Stimulated activated CD8-positive, alpha-beta memory T cell treated with anti-CD3 and anti-CD28 coated beads, Interleukin-12 subunit alpha, Interleukin-12 subunit beta, amount 100 ng/mL, for 4 hours (primary cell): ENCODE measurements around the gene ULK3.

ENCODE experiments used
- DNase-seq: peaks from one replicate; pipeline ENCODE4 v3.0.0-alpha.2; 2020; ENCODE audit warnings: low read depth

Gene ULK3

GRCh38 chr15:74839526-74840395 is 3.2 kb downstream of the ULK3 start:
- no peak for DNase-seq

GRCh38 chr15:74838746-74839525 is 4.0 kb downstream of the ULK3 start:
- no peak for DNase-seq

GRCh38 chr15:74838137-74838516 is 4.8 kb downstream of the ULK3 start:
- no peak for DNase-seq

GRCh38 chr15:74837482-74838136 is 5.3 kb downstream of the ULK3 start:
- DNase-seq, result no peak

GRCh38 chr15:74836846-74837245 is 6.1 kb downstream of the ULK3 start:
- no peak for DNase-seq

- DNase-seq, result no peak
Observed at GRCh38 chr15:74835312-74835823, 7.6 kb downstream of the ULK3 start.

DNA sequence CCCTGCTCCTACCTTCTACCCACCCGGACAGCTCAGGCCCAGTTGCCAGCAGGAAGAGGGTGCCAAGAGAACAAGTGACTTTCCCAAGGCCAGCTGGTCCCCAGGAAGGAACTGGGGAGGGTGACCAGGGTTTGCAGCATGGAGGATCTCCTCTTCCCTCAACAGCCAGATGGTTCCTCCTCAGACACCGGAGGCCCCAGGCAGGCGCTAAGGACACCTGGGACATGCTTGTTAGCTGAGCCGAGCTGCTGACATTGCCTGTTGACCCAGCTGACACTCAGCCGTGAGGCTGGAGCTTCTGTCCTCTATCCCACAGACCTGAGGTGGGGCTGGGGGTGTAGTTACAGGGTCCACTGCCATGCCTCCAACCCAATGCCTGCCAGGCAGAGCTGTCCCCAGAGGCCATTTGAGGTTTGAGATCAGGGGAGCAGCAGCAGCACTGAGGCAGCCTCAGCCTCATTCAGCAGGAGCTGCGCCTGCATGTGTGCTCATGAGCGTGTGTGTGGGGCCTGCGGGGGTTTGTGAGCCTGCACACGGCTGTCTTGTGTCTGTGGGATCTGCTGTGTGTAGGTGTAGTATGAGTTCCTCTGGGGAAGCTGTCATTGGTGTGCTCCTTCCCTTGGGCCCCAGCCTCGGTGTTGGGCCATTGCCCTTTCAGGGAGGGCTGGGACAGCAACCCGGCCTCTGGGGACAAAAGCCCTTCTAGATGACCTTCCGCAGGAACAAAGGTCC is 9.4 kb downstream of the ULK3 start:
- no peak for DNase-seq

DNA sequence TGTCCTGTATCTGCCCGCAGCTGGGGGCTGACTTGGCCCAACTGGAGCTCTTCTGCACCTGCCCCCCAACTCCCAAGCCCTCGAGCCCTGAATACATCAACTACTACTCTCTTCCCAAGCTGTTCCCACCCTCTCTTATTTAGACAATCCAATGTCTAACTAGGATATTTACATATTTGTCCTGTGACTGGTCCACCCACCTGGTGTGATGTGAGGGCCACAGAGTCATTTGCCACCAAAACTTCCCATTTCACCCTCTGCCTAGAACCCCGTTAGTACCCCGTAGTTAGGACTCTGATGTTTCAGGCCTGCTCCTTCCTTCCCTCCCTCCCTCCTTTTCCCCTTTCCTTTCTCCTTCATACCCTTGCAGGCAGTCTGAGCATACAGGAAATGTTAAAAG is 10.1 kb downstream of the ULK3 start:
- DNase-seq, result no peak

- DNase-seq, result no peak
Observed at GRCh38 chr15:74831813-74832495, 11.0 kb downstream of the ULK3 start.

GRCh38 chr15:74830868-74831267 is 12.1 kb downstream of the ULK3 start:
- no peak for DNase-seq

DNA sequence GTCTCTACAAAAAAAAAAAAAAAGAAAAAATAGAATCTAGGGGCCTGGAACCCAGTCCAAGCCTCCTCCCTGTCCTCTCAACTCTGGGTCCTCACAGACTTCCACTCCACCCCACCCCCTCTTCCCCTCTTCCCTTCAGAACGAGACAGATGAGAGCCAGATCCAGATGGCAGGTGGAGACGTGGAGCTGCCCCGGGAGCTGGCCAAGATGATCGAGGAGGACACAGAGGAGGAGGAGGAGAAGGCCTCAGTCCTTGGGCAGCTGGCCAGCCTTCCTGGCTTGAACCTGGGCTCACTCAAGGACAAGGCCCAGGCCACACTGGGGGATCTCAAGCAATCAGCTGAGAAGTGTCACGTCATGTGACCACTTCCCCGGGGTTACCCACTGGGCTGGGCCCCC is 13.0 kb downstream of the ULK3 start:
- no peak for DNase-seq

- DNase-seq, result no peak
Observed at GRCh38 chr15:74829486-74829885, 13.5 kb downstream of the ULK3 start.

DNA sequence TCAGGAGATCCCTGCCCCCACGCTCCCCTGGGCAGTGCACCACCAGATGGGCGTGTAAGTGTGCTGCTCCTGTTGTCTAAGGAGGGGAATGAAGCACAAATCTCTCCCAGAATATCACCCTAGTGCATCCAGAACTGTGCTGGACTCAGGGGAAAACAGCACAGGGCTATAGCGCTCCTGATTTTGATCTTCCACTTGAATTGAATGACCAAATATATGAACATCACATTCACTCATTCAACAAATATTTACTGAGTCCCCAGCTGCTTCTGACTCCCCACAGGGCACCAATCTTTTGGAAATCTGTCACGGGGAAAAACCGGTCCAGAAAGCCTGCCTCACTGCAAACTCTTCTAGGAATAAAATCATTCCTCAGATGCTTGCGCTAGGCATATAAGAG is 14.1 kb downstream of the ULK3 start:
- no peak for DNase-seq

DNA sequence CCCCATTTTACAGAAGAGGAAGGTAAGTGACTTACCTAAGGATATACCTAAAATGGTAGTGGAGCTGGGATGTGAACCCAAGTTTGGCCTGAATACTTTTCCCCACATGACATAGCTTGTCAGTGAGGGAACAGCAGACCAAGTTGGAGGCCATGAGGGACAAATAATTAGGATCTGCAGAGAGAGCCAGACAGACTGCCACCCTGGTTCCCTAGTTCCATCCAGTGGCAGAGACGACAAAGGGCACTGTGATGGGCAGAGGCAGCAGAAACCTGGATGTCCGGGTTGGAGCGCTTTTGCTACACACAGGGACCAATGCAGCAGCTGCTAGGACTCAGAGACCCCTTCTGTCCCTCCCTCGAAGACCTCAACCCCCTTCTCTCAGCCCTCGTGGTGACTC is 15.3 kb downstream of the ULK3 start:
- DNase-seq, result no peak

GRCh38 chr15:74826921-74827320 is 16.0 kb downstream of the ULK3 start:
- no peak for DNase-seq

GRCh38 chr15:74826364-74826819 is 16.6 kb downstream of the ULK3 start, which contains the start of gene CPLX3:
Gene CPLX3 (plus strand): TSS chr15:74826627. CDS start chr15:74826704, 77 bp downstream.
- no peak for DNase-seq

DNA sequence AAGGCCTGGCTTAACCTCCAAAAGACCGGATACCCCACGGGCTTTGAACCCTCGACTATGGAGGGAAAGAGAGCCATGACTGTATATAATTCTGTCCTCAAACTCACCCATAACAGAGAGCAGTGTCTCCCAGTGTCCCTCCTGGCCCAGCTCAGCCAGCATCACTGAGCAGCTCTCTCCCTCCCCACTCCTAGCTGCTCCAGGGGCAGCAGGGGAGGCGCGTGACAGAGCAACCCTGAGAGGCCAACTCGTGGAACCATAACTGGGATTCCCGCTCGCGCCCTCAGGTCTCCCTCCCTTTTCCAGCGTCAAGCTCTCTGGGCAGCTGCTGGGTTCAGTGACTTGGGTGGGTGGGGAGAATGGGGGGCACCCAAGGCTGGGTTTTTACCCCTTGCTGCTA is 17.1 kb downstream of the ULK3 start:
- no peak for DNase-seq

- no peak for DNase-seq
Observed at GRCh38 chr15:74824976-74825375, 18.0 kb downstream of the ULK3 start.

DNA sequence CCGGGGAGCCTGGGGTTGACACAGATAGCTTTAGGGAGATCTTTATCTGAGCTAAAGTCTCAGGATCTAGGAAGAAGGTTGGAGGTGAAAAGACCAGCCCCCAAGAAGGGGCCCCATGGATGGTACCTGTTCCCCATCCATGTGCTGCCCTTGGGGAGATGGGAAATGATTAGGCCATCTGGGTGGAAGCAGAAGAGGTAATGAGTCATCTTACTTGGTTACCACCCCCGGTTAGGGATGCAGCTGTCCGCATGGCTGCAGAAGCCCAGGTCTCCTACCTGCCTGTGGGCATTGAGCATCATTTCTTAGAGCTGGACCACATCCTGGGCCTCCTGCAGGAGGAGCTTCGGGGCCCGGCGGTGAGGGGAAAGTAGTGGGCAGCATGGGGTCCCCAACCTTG is 19.6 kb downstream of the ULK3 start:
- DNase-seq, result no peak

DNA sequence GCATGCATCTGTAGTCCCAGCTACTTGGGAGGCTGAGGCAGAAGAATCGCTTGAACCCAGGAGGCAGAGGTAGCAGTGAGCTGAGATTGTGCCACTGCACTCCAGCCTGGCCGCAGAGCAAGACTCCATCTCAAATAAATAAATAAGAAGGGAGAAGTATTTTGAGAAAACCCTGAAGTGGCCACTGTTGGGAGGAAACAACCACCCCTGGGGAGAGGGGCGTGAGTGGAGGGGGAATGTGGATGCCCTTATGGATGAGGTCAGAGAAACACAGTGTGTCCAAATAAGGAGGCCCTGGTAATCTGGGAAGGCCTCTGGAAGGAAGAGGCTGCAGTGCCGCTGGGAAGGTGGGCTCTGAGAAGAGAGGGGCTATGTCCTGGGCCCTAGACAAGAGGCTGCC is 20.7 kb downstream of the ULK3 start:
- DNase-seq, result no peak

- DNase-seq, result no peak
Observed at GRCh38 chr15:74821790-74822158, 21.2 kb downstream of the ULK3 start.
